Dedifferentiated amniotic fluid mesenchymal stem cell (primary cell): ENCODE data around the gene ANGEL1.

Experiments used
- DNase-seq: peaks from one replicate; pipeline ENCODE4 v3.0.0-alpha.2; 2016; ENCODE audit errors: extremely low spot score

ANGEL1 gene

GRCh38 chr14:76778546-76779215 is 34.0 kb downstream of the ANGEL1 start:
- DNase-seq, result no peak

- DNase-seq, result no peak
These were observed 35.0 kb downstream of the ANGEL1 start for GRCh38 chr14:76777721-76778120.

- no peak for DNase-seq
These were observed 36.0 kb downstream of the ANGEL1 start for GRCh38 chr14:76776428-76777251.

GRCh38 chr14:76775695-76776427 is 36.8 kb downstream of the ANGEL1 start:
- no peak for DNase-seq

- no peak for DNase-seq
These were observed 37.6 kb downstream of the ANGEL1 start for GRCh38 chr14:76774821-76775694.

- DNase-seq, result no peak
These were observed 38.5 kb downstream of the ANGEL1 start for GRCh38 chr14:76773956-76774820.

GRCh38 chr14:76773188-76773885 is 39.3 kb downstream of the ANGEL1 start:
- peak; percentile 67 for DNase-seq

- DNase-seq, result no peak
These were observed 40.1 kb downstream of the ANGEL1 start for GRCh38 chr14:76772300-76773187.

GRCh38 chr14:76771437-76771980 is 41.2 kb downstream of the ANGEL1 start:
- DNase-seq, result no peak

- DNase-seq, result no peak
These were observed 41.9 kb downstream of the ANGEL1 start for GRCh38 chr14:76770521-76771436.

- no peak for DNase-seq
These were observed 42.9 kb downstream of the ANGEL1 start for GRCh38 chr14:76769636-76770292.

- DNase-seq, result no peak
These were observed 43.8 kb downstream of the ANGEL1 start for GRCh38 chr14:76768671-76769500.

- DNase-seq, result no peak
These were observed 44.7 kb downstream of the ANGEL1 start for GRCh38 chr14:76767681-76768656.

GRCh38 chr14:76765461-76765931 is 47.2 kb downstream of the ANGEL1 start:
- no peak for DNase-seq
